Naive B cell (primary cell): Measurements from ENCODE around the gene MARK2. TPM values are rescaled to one million over a fixed set of nuclear protein-coding genes. Genes with fewer than 3 reads are reported as not detected.

ENCODE experiments used
- ATAC-seq, 2 donors: fragments of 150-1000 bp; cut with Tn5 transposase; 2 replicates each; pipeline ENCODE4 v1.10.0; 2021; ENCODE audit warnings: low read depth in 2 of 2, mild to moderate bottlenecking in 2 of 2, moderate library complexity in 2 of 2
- DNase-seq: peaks from one replicate; pipeline ENCODE4 v3.0.0; 2022
- H3K27ac Mint-ChIP-seq, 6 donors: one replicate each; pipeline ENCODE4 v1.8.0; 2020 to 2022; ENCODE audit warnings: mild to moderate bottlenecking in 6 of 6, mixed read lengths in 6 of 6, moderate library complexity in 5 of 6, inconsistent platforms in 2 of 6
- H3K27me3 Mint-ChIP-seq, 3 donors: one replicate each; pipeline ENCODE4 v1.8.0; 2021 to 2022; ENCODE audit warnings: mixed read lengths in 3 of 3, mild to moderate bottlenecking in 1 of 3
- H3K36me3 Mint-ChIP-seq, 2 donors: one replicate each; pipeline ENCODE4 v1.8.0; 2020 to 2022; ENCODE audit warnings: mixed read lengths in 2 of 2, inconsistent platforms in 1 of 2, mild to moderate bottlenecking in 1 of 2
- H3K4me1 Mint-ChIP-seq, 3 donors: one replicate each; pipeline ENCODE4 v1.8.0; 2020 to 2022; ENCODE audit warnings: mixed read lengths in 3 of 3, inconsistent platforms in 1 of 3, mild to moderate bottlenecking in 1 of 3, moderate library complexity in 1 of 3
- H3K4me3 Mint-ChIP-seq, 8 donors: one replicate each; pipeline ENCODE4 v1.8.0; 2020 to 2022; ENCODE audit warnings: mild to moderate bottlenecking in 8 of 8, mixed read lengths in 8 of 8, moderate library complexity in 8 of 8, inconsistent platforms in 2 of 8
- H3K9me3 Mint-ChIP-seq, 7 donors: one replicate each; pipeline ENCODE4 v1.8.0; 2020 to 2022; ENCODE audit warnings: mixed read lengths in 7 of 7, mild to moderate bottlenecking in 5 of 7, inconsistent platforms in 2 of 7, moderate library complexity in 1 of 7
- polyA plus RNA-seq, 6 donors: library from polyadenylated mRNA; unstranded; fragments of 300-500 nt; fragmentation: Illumina TruSeq; gene quantifications; one replicate each; pipeline ENCODE4 v1.2.3, GENCODE V29; 2021; ENCODE audit warnings: low read depth in 6 of 6

MARK2 gene
- polyA plus RNA-seq, 6 donors from 2014 or later: 31.0 to 66.8 (median 42.9) TPM

GRCh38 chr11:63814383-63814736, 24.6 kb upstream of the MARK2 start:
- Mint-ChIP-seq H3K27ac (no peak overlapping the region), H3K9me3 (no peaks in the 10 kb centered on the region), H3K27me3 (no peaks in the 10 kb centered on the region), H3K36me3 (no peaks in the 10 kb centered on the region), H3K4me3 (peak overlapping the region; percentile 48 to 93 (median 82)), H3K4me1 (peaks cover 16 to 25% (median 18%) of the 10 kb centered on the region in 3 donors)
- no peak for ATAC-seq
- DNase-seq: no peak

GRCh38 chr11:63816166-63816565, 22.7 kb upstream of the MARK2 start:
- no peak overlapping the region for H3K27ac Mint-ChIP-seq
- ATAC-seq: no peak

GRCh38 chr11:63816732-63817131, 22.2 kb upstream of the MARK2 start:
- no peaks in the 10 kb centered on the region for H3K9me3 Mint-ChIP-seq
- H3K36me3 Mint-ChIP-seq: peaks cover 0 to 4% of the 10 kb centered on the region in 2 donors
- no peak overlapping the region for H3K27ac Mint-ChIP-seq
- H3K27me3 Mint-ChIP-seq: no peaks in the 10 kb centered on the region
- DNase-seq (no peak), ATAC-seq (no peak)
- peaks cover 16 to 25% (median 18%) of the 10 kb centered on the region in 3 donors for H3K4me1 Mint-ChIP-seq
- peak overlapping the region in 1 of 8 donors; percentile 51 for H3K4me3 Mint-ChIP-seq

More at GRCh38 chr11:63816166-63816565, 22.7 kb upstream of the MARK2 start:
- H3K4me3 Mint-ChIP-seq: peak overlapping the region in 1 of 8 donors; percentile 51
- peaks cover 0 to under 1% of the 10 kb centered on the region in 2 donors for H3K36me3 Mint-ChIP-seq
- H3K9me3 Mint-ChIP-seq: no peaks in the 10 kb centered on the region
- peaks cover 16 to 25% (median 18%) of the 10 kb centered on the region in 3 donors for H3K4me1 Mint-ChIP-seq
- no peak for DNase-seq
- H3K27me3 Mint-ChIP-seq: no peaks in the 10 kb centered on the region

- Mint-ChIP-seq H3K27ac (no peak overlapping the region), H3K4me1 (peaks cover 14 to 16% (median 16%) of the 10 kb centered on the region in 3 donors), H3K36me3 (peaks cover 4 to 6% of the 10 kb centered on the region in 2 donors), H3K27me3 (no peaks in the 10 kb centered on the region), H3K4me3 (no peak overlapping the region), H3K9me3 (no peaks in the 10 kb centered on the region)
- ATAC-seq (no peak), DNase-seq (no peak)
These were observed 21.0 kb upstream of the MARK2 start for GRCh38 chr11:63817758-63818498.

GRCh38 chr11:63818609-63819008, 20.3 kb upstream of the MARK2 start:
- Mint-ChIP-seq H3K36me3 (peaks cover 4 to 11% of the 10 kb centered on the region in 2 donors), H3K4me3 (no peak overlapping the region), H3K27ac (peak overlapping the region in 1 of 6 donors; percentile 48), H3K9me3 (no peaks in the 10 kb centered on the region), H3K4me1 (peaks cover 14 to 16% (median 15%) of the 10 kb centered on the region in 3 donors), H3K27me3 (no peaks in the 10 kb centered on the region)
- DNase-seq (no peak), ATAC-seq (no peak)

GRCh38 chr11:63821411-63821810, 17.5 kb upstream of the MARK2 start:
- DNase-seq (no peak), ATAC-seq (no peak)
- H3K36me3 Mint-ChIP-seq: peaks cover 16 to 29% of the 10 kb centered on the region in 2 donors
- peaks cover 0 to 13% (median 3%) of the 10 kb centered on the region in 3 donors for H3K4me1 Mint-ChIP-seq
- no peaks in the 10 kb centered on the region for H3K9me3 Mint-ChIP-seq
- no peaks in the 10 kb centered on the region for H3K27me3 Mint-ChIP-seq
- H3K27ac Mint-ChIP-seq: no peak overlapping the region
- H3K4me3 Mint-ChIP-seq: no peak overlapping the region

- Mint-ChIP-seq H3K4me3 (no peak overlapping the region), H3K27ac (no peak overlapping the region), H3K9me3 (no peaks in the 10 kb centered on the region), H3K27me3 (no peaks in the 10 kb centered on the region), H3K4me1 (peaks cover 6 to 8% (median 6%) of the 10 kb centered on the region in 3 donors), H3K36me3 (peaks cover 12 to 29% of the 10 kb centered on the region in 2 donors)
- DNase-seq (no peak), ATAC-seq (no peak)
These were observed 12.3 kb upstream of the MARK2 start for GRCh38 chr11:63826471-63827190.

- Mint-ChIP-seq H3K4me1 (peaks cover 5 to 14% (median 10%) of the 10 kb centered on the region in 3 donors), H3K27ac (no peak overlapping the region), H3K27me3 (no peaks in the 10 kb centered on the region), H3K36me3 (peaks cover 1 to 6% of the 10 kb centered on the region in 2 donors), H3K4me3 (no peak overlapping the region), H3K9me3 (no peaks in the 10 kb centered on the region)
- DNase-seq (no peak), ATAC-seq (no peak)
These were observed 9.0 kb upstream of the MARK2 start for GRCh38 chr11:63829823-63830489.

- Mint-ChIP-seq H3K4me1 (peaks cover 11 to 25% (median 21%) of the 10 kb centered on the region in 3 donors), H3K27ac (peak overlapping the region in 1 of 6 donors; percentile 26), H3K27me3 (no peaks in the 10 kb centered on the region), H3K4me3 (no peak overlapping the region), H3K9me3 (no peaks in the 10 kb centered on the region), H3K36me3 (no peaks in the 10 kb centered on the region)
- ATAC-seq (no peak), DNase-seq (no peak)
These were observed 7.6 kb upstream of the MARK2 start for GRCh38 chr11:63831326-63831725.

- ATAC-seq (no peak), DNase-seq (no peak)
- Mint-ChIP-seq H3K27me3 (no peaks in the 10 kb centered on the region), H3K27ac (peak overlapping the region in 3 of 6 donors; percentile 18 to 29 (median 26)), H3K9me3 (no peaks in the 10 kb centered on the region), H3K4me1 (peaks cover 19 to 33% (median 27%) of the 10 kb centered on the region in 3 donors), H3K4me3 (no peak overlapping the region), H3K36me3 (no peaks in the 10 kb centered on the region)
These were observed 6.6 kb upstream of the MARK2 start for GRCh38 chr11:63832336-63832735.

- no peak overlapping the region for H3K4me3 Mint-ChIP-seq
- no peak for DNase-seq
- no peak for ATAC-seq
- no peaks in the 10 kb centered on the region for H3K36me3 Mint-ChIP-seq
- H3K27ac Mint-ChIP-seq: peak overlapping the region in 2 of 6 donors; percentile 52 to 67
- no peaks in the 10 kb centered on the region for H3K27me3 Mint-ChIP-seq
- H3K4me1 Mint-ChIP-seq: peaks cover 26 to 40% (median 32%) of the 10 kb centered on the region in 3 donors
- H3K9me3 Mint-ChIP-seq: no peaks in the 10 kb centered on the region
These were observed 5.9 kb upstream of the MARK2 start for GRCh38 chr11:63833048-63833447.

GRCh38 chr11:63834535-63835157, 4.3 kb upstream of the MARK2 start:
- peak overlapping the region in 3 of 6 donors; percentile 37 to 44 (median 44) for H3K27ac Mint-ChIP-seq
- peaks cover 0 to 3% of the 10 kb centered on the region in 2 donors for H3K36me3 Mint-ChIP-seq
- no peaks in the 10 kb centered on the region for H3K9me3 Mint-ChIP-seq
- DNase-seq (no peak), ATAC-seq (no peak)
- peaks cover 31 to 44% (median 38%) of the 10 kb centered on the region in 3 donors for H3K4me1 Mint-ChIP-seq
- H3K27me3 Mint-ChIP-seq: no peaks in the 10 kb centered on the region
- H3K4me3 Mint-ChIP-seq: no peak overlapping the region

- Mint-ChIP-seq H3K4me3 (no peak overlapping the region), H3K36me3 (peaks cover 0 to 8% of the 10 kb centered on the region in 2 donors), H3K4me1 (peaks cover 36 to 46% (median 43%) of the 10 kb centered on the region in 3 donors), H3K27me3 (no peaks in the 10 kb centered on the region), H3K9me3 (no peaks in the 10 kb centered on the region), H3K27ac (peak overlapping the region in 5 of 6 donors; percentile 9 to 61 (median 44))
- DNase-seq (no peak), ATAC-seq (no peak)
These were observed 3.8 kb upstream of the MARK2 start for GRCh38 chr11:63835158-63835545.
